Lower lobe of right lung (tissue), 2 donors: ENCODE measurements around the gene MAGIX. TPM values are rescaled to one million over a fixed set of nuclear protein-coding genes. Genes with fewer than 3 reads are reported as not detected.

Experiments
- ATAC-seq, 2 donors: fragments of 200-7000 bp; cut with Tn5 transposase; one replicate each; pipeline ENCODE4 v1.9.1; 2020 to 2022; ENCODE audit warnings: mild to moderate bottlenecking in 2 of 2, moderate library complexity in 2 of 2
- DNase-seq: peaks from one replicate; pipeline ENCODE4 v3.0.0-alpha.2; 2020
- H3K27ac ChIP-seq: fragments of 200-600 bp; one replicate; pipeline ENCODE4 v1.8.0; 2022
- H3K27me3 ChIP-seq: fragments of 200-600 bp; one replicate; pipeline ENCODE4 v1.8.0; 2022; ENCODE audit warnings: low read depth
- H3K36me3 ChIP-seq: fragments of 200-600 bp; one replicate; pipeline ENCODE4 v1.8.0; 2022; ENCODE audit warnings: mild to moderate bottlenecking
- H3K4me1 ChIP-seq: fragments of 200-600 bp; one replicate; pipeline ENCODE4 v1.8.0; 2022
- H3K4me3 ChIP-seq: fragments of 200-600 bp; one replicate; pipeline ENCODE4 v1.8.0; 2022; ENCODE audit warnings: mild to moderate bottlenecking
- H3K9me3 ChIP-seq: fragments of 200-600 bp; one replicate; pipeline ENCODE4 v1.8.0; 2022
- intact Hi-C: fragments of 100-400 bp; cut with DNase I; formaldehyde crosslinking; loops from one replicate; pipeline ENCODE4 v1.11.0; 2022
- total RNA-seq: library from RNA; stranded (reverse); fragmentation: NEBNext Ultra II Directional; extraction: Animal tissue kit (Norgen Biotek cat#: 25700); gene quantifications from one replicate; pipeline ENCODE4 v1.2.1, GENCODE V29; 2021
- TF ChIP-seq, protein P1 (sequence below): fragments of 200-600 bp; IDR thresholded peaks from one replicate; pipeline ENCODE4 v1.8.0; 2022; ENCODE audit warnings: antibody characterized with exemption, mild to moderate bottlenecking
- donor health status: DM: no; HTN: yes; CAD: no; lungs with severe emphysema.

Gene MAGIX
- total RNA-seq, 1 donor from 2014 or later, result 6.7 TPM

DNA sequence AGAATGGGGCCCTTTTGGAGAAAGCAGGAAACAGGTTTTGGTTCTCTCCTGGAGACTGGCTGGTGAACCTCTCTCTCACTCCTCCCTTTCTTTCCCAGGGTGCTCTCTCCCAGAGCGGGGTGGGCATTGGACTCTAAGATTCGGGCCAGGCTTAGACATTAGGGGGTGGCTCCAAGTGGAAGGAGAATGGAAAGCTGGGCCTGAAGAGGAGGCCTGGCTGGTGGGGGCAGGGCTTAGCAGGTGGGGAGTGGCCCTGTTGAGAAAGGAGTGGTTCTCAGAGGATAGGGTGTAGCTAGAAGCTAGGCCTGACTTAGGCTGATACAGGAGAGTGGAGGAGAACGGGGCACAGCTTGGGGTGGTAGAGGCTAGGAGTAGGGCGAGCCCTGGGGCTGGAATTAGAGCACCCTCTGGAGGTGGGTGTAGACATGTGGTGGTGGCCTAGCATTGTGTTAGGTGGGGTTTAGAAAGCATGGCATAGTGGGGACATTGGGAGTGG, 14.8 kb downstream of the MAGIX start:
- TF ChIP-seq, protein P1, sequence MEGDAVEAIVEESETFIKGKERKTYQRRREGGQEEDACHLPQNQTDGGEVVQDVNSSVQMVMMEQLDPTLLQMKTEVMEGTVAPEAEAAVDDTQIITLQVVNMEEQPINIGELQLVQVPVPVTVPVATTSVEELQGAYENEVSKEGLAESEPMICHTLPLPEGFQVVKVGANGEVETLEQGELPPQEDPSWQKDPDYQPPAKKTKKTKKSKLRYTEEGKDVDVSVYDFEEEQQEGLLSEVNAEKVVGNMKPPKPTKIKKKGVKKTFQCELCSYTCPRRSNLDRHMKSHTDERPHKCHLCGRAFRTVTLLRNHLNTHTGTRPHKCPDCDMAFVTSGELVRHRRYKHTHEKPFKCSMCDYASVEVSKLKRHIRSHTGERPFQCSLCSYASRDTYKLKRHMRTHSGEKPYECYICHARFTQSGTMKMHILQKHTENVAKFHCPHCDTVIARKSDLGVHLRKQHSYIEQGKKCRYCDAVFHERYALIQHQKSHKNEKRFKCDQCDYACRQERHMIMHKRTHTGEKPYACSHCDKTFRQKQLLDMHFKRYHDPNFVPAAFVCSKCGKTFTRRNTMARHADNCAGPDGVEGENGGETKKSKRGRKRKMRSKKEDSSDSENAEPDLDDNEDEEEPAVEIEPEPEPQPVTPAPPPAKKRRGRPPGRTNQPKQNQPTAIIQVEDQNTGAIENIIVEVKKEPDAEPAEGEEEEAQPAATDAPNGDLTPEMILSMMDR, result peak; percentile 9
- Histone ChIP-seq H3K36me3 (peaks cover 53% of the 10 kb centered on the region), H3K4me1 (peaks cover 10% of the 10 kb centered on the region), H3K4me3 (no peak overlapping the region), H3K9me3 (no peaks in the 10 kb centered on the region), H3K27me3 (no peaks in the 10 kb centered on the region), H3K27ac (peak overlapping the region; percentile 41)
- DNase-seq (peak; percentile 47), ATAC-seq (peak; percentile 69 to 71)
- intact Hi-C loops, result no loop called here

DNA sequence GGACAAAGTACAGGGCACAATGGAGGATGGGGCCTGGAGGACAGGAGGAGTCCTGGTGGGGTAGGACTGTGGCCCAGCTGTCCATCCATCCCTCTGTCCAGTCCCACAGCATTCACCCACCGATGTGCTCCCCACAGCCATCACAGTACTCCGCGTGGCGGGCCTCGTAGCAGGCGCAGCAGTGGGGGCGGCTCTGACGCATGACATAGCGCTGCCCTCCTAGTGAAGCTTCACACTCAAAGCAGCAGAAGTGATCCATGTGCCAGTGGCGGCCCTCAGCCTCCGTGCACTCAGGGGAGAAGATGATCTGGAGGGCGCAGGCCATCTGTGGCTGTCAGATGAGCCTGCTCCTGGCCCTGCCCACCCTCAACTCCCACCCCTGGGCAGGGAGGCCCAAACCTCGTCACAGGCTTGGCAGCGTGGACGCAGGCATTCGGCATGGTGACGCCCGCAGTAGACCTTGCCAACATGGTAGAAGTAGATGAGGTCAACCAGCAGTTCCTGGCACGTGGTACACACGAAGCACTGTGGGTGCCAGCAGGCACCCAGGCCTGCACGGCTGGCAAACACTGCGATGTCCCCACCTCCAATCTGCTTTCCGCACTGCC, 15.4 kb downstream of the MAGIX start:
- Histone ChIP-seq H3K27me3 (no peaks in the 10 kb centered on the region), H3K9me3 (no peaks in the 10 kb centered on the region), H3K4me1 (peaks cover 6% of the 10 kb centered on the region), H3K36me3 (peaks cover 58% of the 10 kb centered on the region), H3K4me3 (no peak overlapping the region), H3K27ac (no peak overlapping the region)
- intact Hi-C loops, result no loop called here
- DNase-seq (no peak), ATAC-seq (no peak)
- TF ChIP-seq, protein P1, result no peak

DNA sequence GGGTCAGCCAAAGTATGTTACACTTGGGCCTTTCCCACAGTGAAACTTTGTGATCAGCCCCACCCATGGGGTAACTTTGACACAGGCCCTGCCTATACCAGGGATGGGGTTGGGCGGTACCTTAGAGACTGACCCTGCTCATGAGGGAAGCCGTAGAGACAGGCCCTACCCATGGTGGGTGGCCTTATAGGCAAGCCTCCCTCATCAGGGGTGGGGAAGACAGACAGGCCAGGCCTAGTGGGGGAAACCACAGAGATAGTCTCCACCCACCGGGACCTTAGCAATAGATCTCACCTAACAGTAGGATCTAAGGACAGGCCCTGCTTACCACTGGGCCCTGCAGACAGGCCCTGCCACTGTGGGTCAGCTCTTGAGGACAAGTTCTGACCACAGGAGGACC, 16.0 kb downstream of the MAGIX start:
- no peak overlapping the region for H3K27ac ChIP-seq
- DNase-seq (no peak), ATAC-seq (no peak)
- H3K4me1 ChIP-seq, result peaks cover under 1% of the 10 kb centered on the region
- H3K27me3 ChIP-seq, result no peaks in the 10 kb centered on the region
- no peak overlapping the region for H3K4me3 ChIP-seq
- intact Hi-C loops, result no loop called here
- peaks cover 59% of the 10 kb centered on the region for H3K36me3 ChIP-seq
- H3K9me3 ChIP-seq, result no peaks in the 10 kb centered on the region
- TF ChIP-seq, protein P1, result no peak

DNA sequence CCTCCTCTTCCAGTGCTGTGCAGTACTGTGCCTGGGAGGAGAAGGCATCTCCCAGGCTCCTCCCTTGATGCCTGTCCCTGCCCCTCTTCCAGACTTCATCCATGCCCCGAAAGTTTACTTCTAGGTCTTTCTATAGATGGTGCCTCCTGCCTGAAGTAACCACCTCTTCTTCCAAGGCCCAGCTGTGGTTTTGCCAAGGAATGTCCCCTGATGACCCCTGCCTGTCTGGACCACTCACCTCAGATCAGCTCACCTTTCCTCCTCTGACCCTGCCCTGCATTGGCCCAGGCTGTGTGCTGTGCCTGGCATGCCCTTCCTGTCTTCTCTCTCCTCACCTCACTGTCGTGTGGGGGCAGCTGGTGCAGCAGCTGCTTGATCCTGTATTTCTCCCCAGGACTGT, 16.8 kb downstream of the MAGIX start:
- Histone ChIP-seq H3K4me3 (no peak overlapping the region), H3K36me3 (peaks cover 53% of the 10 kb centered on the region), H3K27ac (no peak overlapping the region), H3K27me3 (no peaks in the 10 kb centered on the region), H3K9me3 (no peaks in the 10 kb centered on the region), H3K4me1 (no peaks in the 10 kb centered on the region)
- DNase-seq (no peak), ATAC-seq (no peak)
- intact Hi-C loops, result no loop called here
- TF ChIP-seq, protein P1, result no peak

DNA sequence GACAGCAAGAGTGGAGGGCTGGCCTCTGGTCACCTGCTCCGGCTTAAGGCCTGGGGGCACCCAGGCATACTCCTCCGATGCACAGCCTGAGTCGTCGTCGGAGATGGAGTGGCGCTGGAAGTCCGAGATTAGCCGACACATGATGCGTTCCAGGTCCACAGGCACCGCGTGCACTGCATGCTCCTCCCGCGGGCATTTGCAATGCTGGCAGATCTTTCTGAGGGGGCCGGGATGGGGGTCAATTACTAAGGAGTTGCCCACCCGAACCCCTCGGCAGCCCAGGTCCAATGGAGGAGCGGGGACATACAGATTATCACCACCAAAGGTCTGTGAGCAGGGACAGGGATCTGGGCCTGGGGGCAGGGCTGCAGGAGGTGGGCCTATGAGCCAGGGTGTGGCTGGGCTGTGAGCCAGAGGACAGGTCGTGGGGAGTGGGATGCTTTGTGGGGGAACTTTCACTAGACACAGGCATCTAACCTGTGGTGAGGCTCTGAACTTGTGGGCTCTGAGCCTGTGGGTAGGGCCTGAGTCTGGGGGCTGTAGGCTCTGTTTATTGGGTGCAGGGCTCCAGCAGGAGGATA, 21.2 kb downstream of the MAGIX start:
- Histone ChIP-seq H3K9me3 (no peaks in the 10 kb centered on the region), H3K4me1 (peaks cover 7% of the 10 kb centered on the region), H3K27me3 (no peaks in the 10 kb centered on the region), H3K4me3 (peak overlapping the region; percentile 58), H3K36me3 (peaks cover 36% of the 10 kb centered on the region), H3K27ac (no peak overlapping the region)
- ATAC-seq, result no peak
- TF ChIP-seq, protein P1, result no peak
- no peak for DNase-seq
- intact Hi-C loops, result no loop called here
